Karpas-422 (cell line): ENCODE measurements around the gene GALNT3. TPM values are rescaled to one million over a fixed set of nuclear protein-coding genes. Genes with fewer than 3 reads are reported as not detected.

Experiments
- DNase-seq: peaks from one replicate; pipeline ENCODE4 v3.0.0-alpha.2; 2015
- H2AFZ ChIP-seq: fragments of 200-600 bp; sonication (generic); 2 replicates; pipeline ENCODE4 v1.6.1; 2014; ENCODE audit warnings: antibody characterized with exemption, low read length, mixed read lengths
- H3K27ac ChIP-seq: fragments of 200-600 bp; sonication (generic); 2 replicates; pipeline ENCODE4 v1.5.1; 2014; ENCODE audit warnings: mild to moderate bottlenecking, low read length, moderate library complexity
- H3K27me3 ChIP-seq: fragments of 200-600 bp; sonication (generic); 2 replicates; pipeline ENCODE4 v1.6.1; 2014; ENCODE audit warnings: low read length, mixed read lengths
- H3K36me3 ChIP-seq: fragments of 200-600 bp; sonication (generic); 2 replicates; pipeline ENCODE4 v1.6.1; 2014; ENCODE audit warnings: low read length, mixed read lengths; ENCODE audit not compliant: insufficient read depth
- H3K4me1 ChIP-seq: fragments of 200-600 bp; sonication (generic); 2 replicates; pipeline ENCODE4 v1.6.1; 2014; ENCODE audit warnings: mild to moderate bottlenecking, low read length, mixed read lengths
- H3K4me2 ChIP-seq: fragments of 200-600 bp; sonication (generic); 2 replicates; pipeline ENCODE4 v1.6.1; 2014; ENCODE audit warnings: low read length, low read depth, mild to moderate bottlenecking; ENCODE audit not compliant: poor library complexity, severe bottlenecking
- H3K4me3 ChIP-seq: fragments of 200-600 bp; sonication (generic); 2 replicates; pipeline ENCODE4 v1.5.1; 2014; ENCODE audit warnings: mild to moderate bottlenecking, antibody characterized with exemption, low read length, mixed read lengths
- H3K79me2 ChIP-seq: fragments of 200-600 bp; sonication (generic); 2 replicates; pipeline ENCODE4 v1.6.1; 2014; ENCODE audit warnings: mild to moderate bottlenecking, low read length, mixed read lengths
- H3K9ac ChIP-seq: fragments of 200-600 bp; sonication (generic); 2 replicates; pipeline ENCODE4 v1.6.0; 2014; ENCODE audit warnings: low read length
- H3K9me2 ChIP-seq: fragments of 200-600 bp; sonication (generic), shearing (Covaris generic); replicated peaks from 2 replicates; pipeline ENCODE4 v1.6.0; 2014; ENCODE audit warnings: mild to moderate bottlenecking, low read length, moderate library complexity; ENCODE audit not compliant: insufficient read depth
- H3K9me3 ChIP-seq: fragments of 300-700, 200-600 bp; sonication (generic); 2 replicates; pipeline ENCODE4 v1.6.1; 2014; ENCODE audit warnings: low read length, mixed read lengths
- H4K20me1 ChIP-seq: fragments of 200-600 bp; sonication (generic); 2 replicates; pipeline ENCODE4 v1.6.1; 2014; ENCODE audit warnings: mild to moderate bottlenecking, antibody characterized with exemption, low read length, low read depth; ENCODE audit not compliant: insufficient read depth
- total RNA-seq: library from RNA; depleted of rRNA; stranded (reverse); fragments of >200 nt; shearing (Covaris generic); gene quantifications from 2 replicates; pipeline ENCODE4 v1.2.3, GENCODE V29; 2014; ENCODE audit warnings: low replicate concordance

Gene GALNT3
- total RNA-seq, 1 experiment from 2014 or later, result 3.0 TPM

GRCh38 chr2:165777522-165778186 is 16.4 kb downstream of the GALNT3 start:
- no peaks in the 10 kb centered on the region for H3K79me2 ChIP-seq
- no peak overlapping the region for H3K27ac ChIP-seq

GRCh38 chr2:165776796-165777195 is 17.3 kb downstream of the GALNT3 start:
- no peaks in the 10 kb centered on the region for H4K20me1 ChIP-seq
- no peak overlapping the region for H2AFZ ChIP-seq
- H3K36me3 ChIP-seq, result no peaks in the 10 kb centered on the region
- no peak for DNase-seq
- H3K9ac ChIP-seq, result no peak overlapping the region
- 0 out of 2 replicates have a peak, but pooled peaks cover 10% of the 10 kb centered on the region for H3K9me3 ChIP-seq
- H3K79me2 ChIP-seq, result no peaks in the 10 kb centered on the region
- no peaks in the 10 kb centered on the region for H3K4me1 ChIP-seq
- H3K4me3 ChIP-seq, result no peak overlapping the region
- H3K4me2 ChIP-seq, result no peak overlapping the region
- no peaks in the 10 kb centered on the region for H3K9me2 ChIP-seq
- no peaks in the 10 kb centered on the region for H3K27me3 ChIP-seq
- H3K27ac ChIP-seq, result no peak overlapping the region

More at GRCh38 chr2:165777522-165778186, 16.4 kb downstream of the GALNT3 start:
- Histone ChIP-seq H3K36me3 (no peaks in the 10 kb centered on the region), H2AFZ (no peak overlapping the region), H3K4me2 (no peak overlapping the region), H4K20me1 (no peaks in the 10 kb centered on the region), H3K4me1 (no peaks in the 10 kb centered on the region), H3K9ac (no peak overlapping the region), H3K4me3 (no peak overlapping the region), H3K27me3 (no peaks in the 10 kb centered on the region), H3K9me2 (no peaks in the 10 kb centered on the region), H3K9me3 (0 out of 2 replicates have a peak, but pooled peaks cover 10% of the 10 kb centered on the region)
- no peak for DNase-seq

GRCh38 chr2:165776013-165776412 is 18.0 kb downstream of the GALNT3 start:
- H3K27ac ChIP-seq, result no peak overlapping the region
- no peak for DNase-seq
- H4K20me1 ChIP-seq, result no peaks in the 10 kb centered on the region
- no peak overlapping the region for H3K9ac ChIP-seq
- no peaks in the 10 kb centered on the region for H3K27me3 ChIP-seq
- H3K9me3 ChIP-seq, result 0 out of 2 replicates have a peak, but pooled peaks cover 10% of the 10 kb centered on the region
- H2AFZ ChIP-seq, result no peak overlapping the region
- H3K79me2 ChIP-seq, result no peaks in the 10 kb centered on the region
- H3K9me2 ChIP-seq, result no peaks in the 10 kb centered on the region
- H3K4me2 ChIP-seq, result no peak overlapping the region
- H3K4me1 ChIP-seq, result no peaks in the 10 kb centered on the region
- no peak overlapping the region for H3K4me3 ChIP-seq
- H3K36me3 ChIP-seq, result no peaks in the 10 kb centered on the region

- H3K27me3 ChIP-seq, result no peaks in the 10 kb centered on the region
- no peaks in the 10 kb centered on the region for H3K36me3 ChIP-seq
- DNase-seq, result no peak
- no peak overlapping the region for H3K9ac ChIP-seq
- no peaks in the 10 kb centered on the region for H3K4me1 ChIP-seq
- H3K9me3 ChIP-seq, result no peaks in the 10 kb centered on the region
- H3K27ac ChIP-seq, result no peak overlapping the region
- no peaks in the 10 kb centered on the region for H3K79me2 ChIP-seq
- no peaks in the 10 kb centered on the region for H3K9me2 ChIP-seq
- no peaks in the 10 kb centered on the region for H4K20me1 ChIP-seq
- no peak overlapping the region for H3K4me2 ChIP-seq
- no peak overlapping the region for H3K4me3 ChIP-seq
- H2AFZ ChIP-seq, result no peak overlapping the region
These were observed 20.4 kb downstream of the GALNT3 start for GRCh38 chr2:165773684-165774083.

GRCh38 chr2:165772183-165772582 is 21.9 kb downstream of the GALNT3 start:
- Histone ChIP-seq H3K4me2 (no peak overlapping the region), H3K79me2 (no peaks in the 10 kb centered on the region), H4K20me1 (no peaks in the 10 kb centered on the region), H3K9me2 (no peaks in the 10 kb centered on the region), H2AFZ (no peak overlapping the region), H3K4me3 (no peak overlapping the region), H3K9ac (no peak overlapping the region), H3K4me1 (no peaks in the 10 kb centered on the region), H3K27me3 (no peaks in the 10 kb centered on the region), H3K36me3 (no peaks in the 10 kb centered on the region), H3K9me3 (no peaks in the 10 kb centered on the region), H3K27ac (no peak overlapping the region)
- peak; percentile 26 for DNase-seq

GRCh38 chr2:165766326-165766927 is 27.6 kb downstream of the GALNT3 start:
- Histone ChIP-seq H4K20me1 (no peaks in the 10 kb centered on the region), H3K9me2 (no peaks in the 10 kb centered on the region), H3K9ac (no peak overlapping the region), H3K4me3 (no peak overlapping the region), H3K79me2 (no peaks in the 10 kb centered on the region), H3K27ac (no peak overlapping the region), H2AFZ (no peak overlapping the region), H3K27me3 (no peaks in the 10 kb centered on the region), H3K36me3 (no peaks in the 10 kb centered on the region), H3K4me2 (no peak overlapping the region), H3K9me3 (no peaks in the 10 kb centered on the region), H3K4me1 (no peaks in the 10 kb centered on the region)
- DNase-seq, result peak; percentile 22

GRCh38 chr2:165762723-165763122 is 31.3 kb downstream of the GALNT3 start:
- no peak for DNase-seq

GRCh38 chr2:165757906-165758675 is 36.0 kb downstream of the GALNT3 start:
- no peak for DNase-seq
- Histone ChIP-seq H3K27ac (no peak overlapping the region), H3K4me1 (no peaks in the 10 kb centered on the region), H3K4me3 (no peak overlapping the region), H3K9me2 (no peaks in the 10 kb centered on the region), H3K4me2 (no peak overlapping the region), H3K9me3 (no peaks in the 10 kb centered on the region), H3K9ac (no peak overlapping the region), H3K36me3 (no peaks in the 10 kb centered on the region), H3K79me2 (no peaks in the 10 kb centered on the region), H4K20me1 (no peaks in the 10 kb centered on the region), H3K27me3 (no peaks in the 10 kb centered on the region), H2AFZ (no peak overlapping the region)

More at GRCh38 chr2:165762723-165763122, 31.3 kb downstream of the GALNT3 start:
- H4K20me1 ChIP-seq, result no peaks in the 10 kb centered on the region
- no peaks in the 10 kb centered on the region for H3K79me2 ChIP-seq
- H3K4me1 ChIP-seq, result no peaks in the 10 kb centered on the region
- no peaks in the 10 kb centered on the region for H3K27me3 ChIP-seq
- H3K4me3 ChIP-seq, result no peak overlapping the region
- no peaks in the 10 kb centered on the region for H3K9me3 ChIP-seq
- H2AFZ ChIP-seq, result no peak overlapping the region
- no peaks in the 10 kb centered on the region for H3K36me3 ChIP-seq
- H3K4me2 ChIP-seq, result no peak overlapping the region
- no peak overlapping the region for H3K27ac ChIP-seq
- H3K9me2 ChIP-seq, result no peaks in the 10 kb centered on the region
- no peak overlapping the region for H3K9ac ChIP-seq
